GM21526 (cell line): ENCODE data around the gene PRPF31.
A peak's percentile ranks its signal among the peaks of the same experiment; 100 is the strongest.
"Not testable (repeated sequence)": the region's sequence is repeated elsewhere in the genome, so short reads cannot be mapped to it uniquely, and the experiment has no call there.

Source experiments
- ATAC-seq: cut with Tn5 transposase; IDR thresholded peaks from one replicate; pipeline ENCODE4 v1.9.1; 2021; ENCODE audit warnings: moderate library complexity; ENCODE audit not compliant: unreplicated experiment, low FRiP score

Gene PRPF31, protein sequence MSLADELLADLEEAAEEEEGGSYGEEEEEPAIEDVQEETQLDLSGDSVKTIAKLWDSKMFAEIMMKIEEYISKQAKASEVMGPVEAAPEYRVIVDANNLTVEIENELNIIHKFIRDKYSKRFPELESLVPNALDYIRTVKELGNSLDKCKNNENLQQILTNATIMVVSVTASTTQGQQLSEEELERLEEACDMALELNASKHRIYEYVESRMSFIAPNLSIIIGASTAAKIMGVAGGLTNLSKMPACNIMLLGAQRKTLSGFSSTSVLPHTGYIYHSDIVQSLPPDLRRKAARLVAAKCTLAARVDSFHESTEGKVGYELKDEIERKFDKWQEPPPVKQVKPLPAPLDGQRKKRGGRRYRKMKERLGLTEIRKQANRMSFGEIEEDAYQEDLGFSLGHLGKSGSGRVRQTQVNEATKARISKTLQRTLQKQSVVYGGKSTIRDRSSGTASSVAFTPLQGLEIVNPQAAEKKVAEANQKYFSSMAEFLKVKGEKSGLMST

DNA sequence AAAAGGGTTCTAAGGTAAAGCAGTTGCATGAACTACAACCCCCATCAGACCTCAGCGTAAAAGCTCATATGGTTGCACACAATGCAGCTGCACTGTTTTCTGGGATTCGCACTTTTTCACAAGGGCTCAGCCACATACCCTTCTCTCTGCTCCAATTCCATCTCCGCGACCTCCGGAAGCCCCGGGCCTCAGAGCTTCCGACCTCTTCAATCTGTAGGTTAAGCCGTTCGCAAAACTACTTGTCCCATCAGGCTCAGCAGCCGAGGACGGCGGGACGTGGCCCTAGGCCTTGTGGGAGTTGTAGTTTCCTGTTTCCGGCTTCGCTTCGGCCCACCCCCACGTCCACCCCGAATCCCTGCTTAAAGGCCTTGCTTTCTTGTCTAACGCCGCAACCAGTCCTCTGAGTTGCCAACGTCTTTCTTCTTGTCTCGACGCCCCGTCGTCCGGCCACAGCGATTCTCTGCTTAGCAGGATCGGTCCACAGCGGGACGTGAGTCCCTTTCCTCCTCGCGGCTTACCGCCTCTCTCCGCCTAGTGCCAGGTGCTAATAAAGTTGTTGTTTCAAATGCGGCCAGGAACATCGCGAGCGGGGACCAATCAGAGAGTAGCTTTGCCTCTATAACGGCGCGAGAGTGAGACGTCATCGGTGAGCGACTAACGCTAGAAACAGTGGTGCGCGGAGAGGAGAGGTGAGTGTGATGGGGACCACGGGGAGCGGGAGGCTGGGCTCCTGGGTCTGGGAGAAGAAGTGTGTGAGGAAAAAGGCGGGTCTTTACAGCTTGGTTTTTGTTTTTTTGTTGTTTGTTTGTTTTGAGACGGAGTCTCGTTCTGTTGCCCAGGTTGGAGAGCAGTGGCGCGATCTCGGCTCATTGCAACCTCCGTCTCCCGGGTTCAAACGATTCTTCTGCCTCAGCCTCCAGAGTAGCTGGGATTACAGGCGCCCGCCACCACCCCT lies at the start of gene PRPF31, which contains the start of gene TFPT:
TSS of gene PRPF31 (plus strand) at position 646 of the 955 bp plus-strand sequence. CDS start 2,525 bp downstream, outside the sequence.
TSS of gene TFPT (minus strand) at position 549 of the 955 bp plus-strand sequence. CDS start at position 161, 388 bp downstream.
- peak; percentile 76 for ATAC-seq

- ATAC-seq, result no peak
Measured at GRCh38 chr19:54069470-54069869, 46.1 kb upstream of the PRPF31 start.

DNA sequence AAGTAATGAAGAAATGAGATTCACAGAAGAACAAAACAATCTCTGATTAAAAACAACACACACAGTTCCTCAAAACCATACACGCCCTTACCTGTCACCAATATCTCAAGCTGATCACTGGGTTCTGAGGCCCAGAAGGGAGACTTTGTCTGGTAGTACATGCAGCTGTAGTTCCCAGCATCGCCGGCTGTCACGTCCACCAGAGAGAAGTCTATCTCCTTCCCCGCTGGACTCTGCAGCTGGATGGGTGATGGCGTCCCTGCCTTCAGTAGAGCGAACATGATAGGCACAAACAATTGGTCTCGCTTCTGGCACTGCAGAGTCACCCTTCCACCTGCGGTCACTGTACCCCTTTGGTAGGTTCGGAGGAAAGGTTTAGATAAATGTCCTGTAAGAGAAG lies 41.7 kb upstream of the PRPF31 start:
- ATAC-seq, result no peak

- no peak for ATAC-seq
Measured at GRCh38 chr19:54074851-54075250, 40.7 kb upstream of the PRPF31 start.

DNA sequence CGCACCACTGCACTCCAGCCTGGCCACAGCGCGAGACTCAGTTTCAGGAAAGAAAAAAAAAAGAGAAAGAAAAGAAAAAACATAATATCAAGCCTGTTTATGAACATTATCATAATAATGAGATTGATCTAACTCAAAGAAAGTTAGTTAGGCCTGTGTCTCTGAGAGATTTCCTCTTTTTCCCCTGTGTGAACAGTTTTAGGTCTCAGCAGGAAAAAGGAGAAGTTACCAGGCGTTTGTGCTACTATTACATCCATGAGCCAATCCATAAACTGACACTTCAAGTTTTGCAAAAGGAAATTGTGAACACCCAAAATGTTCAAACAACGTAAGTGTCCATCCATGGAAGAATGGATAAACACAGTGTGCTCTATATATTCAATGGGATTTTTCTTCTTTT lies 38.2 kb upstream of the PRPF31 start:
- ATAC-seq, result no peak

- no peak for ATAC-seq
Measured at GRCh38 chr19:54081032-54081431, 34.5 kb upstream of the PRPF31 start, which contains the start of gene TARM1. TSS of gene TARM1 (minus strand) at chr19:54081365. CDS start at chr19:54081340, 25 bp downstream.

DNA sequence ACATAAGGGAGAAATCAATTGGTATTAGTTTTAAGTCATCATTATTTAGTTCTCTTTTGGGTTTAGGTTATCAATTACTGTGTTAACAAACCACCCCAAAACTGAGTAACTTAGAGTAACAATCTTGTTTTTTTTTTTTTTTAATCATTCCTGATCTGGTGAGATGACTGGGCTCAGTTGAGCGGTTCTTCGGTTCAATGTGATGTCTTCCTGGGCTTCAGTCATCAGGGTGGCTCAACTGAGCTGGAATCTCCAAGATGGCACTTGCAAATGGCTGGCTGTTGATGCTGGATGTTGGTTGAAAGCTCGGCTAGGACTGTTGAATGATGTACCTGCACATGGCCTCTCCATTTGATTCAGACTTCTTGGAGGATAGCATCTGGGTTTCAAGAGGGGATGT lies 31.1 kb upstream of the PRPF31 start:
- no peak for ATAC-seq

DNA sequence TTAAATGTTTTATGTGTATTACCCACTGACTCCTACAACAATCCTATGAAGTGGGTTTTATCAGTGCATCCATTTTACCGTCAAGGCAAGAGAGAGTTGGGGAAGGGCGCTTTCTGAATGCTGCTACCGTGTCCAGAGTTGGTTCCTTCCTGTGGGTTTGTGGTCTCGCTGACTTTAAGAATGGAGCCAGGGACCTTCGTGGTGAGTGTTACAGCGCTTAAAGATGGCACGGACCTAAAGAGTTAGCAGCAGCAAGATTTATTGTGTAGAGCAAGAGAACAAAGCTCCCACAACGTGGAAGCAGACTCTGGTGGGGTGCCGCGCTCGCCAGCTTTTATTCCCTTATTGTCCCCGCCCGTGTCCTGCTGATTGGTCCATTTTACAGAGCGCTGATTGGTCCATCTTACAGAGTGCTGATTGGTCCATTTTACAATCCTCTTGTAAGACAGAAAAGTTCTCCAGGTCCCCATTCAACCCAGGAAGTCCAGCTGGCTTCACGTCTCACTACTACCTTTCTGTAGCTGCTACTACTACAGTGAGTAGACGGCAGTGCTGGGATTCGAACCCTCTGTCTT lies 21.0 kb upstream of the PRPF31 start:
- no peak for ATAC-seq

DNA sequence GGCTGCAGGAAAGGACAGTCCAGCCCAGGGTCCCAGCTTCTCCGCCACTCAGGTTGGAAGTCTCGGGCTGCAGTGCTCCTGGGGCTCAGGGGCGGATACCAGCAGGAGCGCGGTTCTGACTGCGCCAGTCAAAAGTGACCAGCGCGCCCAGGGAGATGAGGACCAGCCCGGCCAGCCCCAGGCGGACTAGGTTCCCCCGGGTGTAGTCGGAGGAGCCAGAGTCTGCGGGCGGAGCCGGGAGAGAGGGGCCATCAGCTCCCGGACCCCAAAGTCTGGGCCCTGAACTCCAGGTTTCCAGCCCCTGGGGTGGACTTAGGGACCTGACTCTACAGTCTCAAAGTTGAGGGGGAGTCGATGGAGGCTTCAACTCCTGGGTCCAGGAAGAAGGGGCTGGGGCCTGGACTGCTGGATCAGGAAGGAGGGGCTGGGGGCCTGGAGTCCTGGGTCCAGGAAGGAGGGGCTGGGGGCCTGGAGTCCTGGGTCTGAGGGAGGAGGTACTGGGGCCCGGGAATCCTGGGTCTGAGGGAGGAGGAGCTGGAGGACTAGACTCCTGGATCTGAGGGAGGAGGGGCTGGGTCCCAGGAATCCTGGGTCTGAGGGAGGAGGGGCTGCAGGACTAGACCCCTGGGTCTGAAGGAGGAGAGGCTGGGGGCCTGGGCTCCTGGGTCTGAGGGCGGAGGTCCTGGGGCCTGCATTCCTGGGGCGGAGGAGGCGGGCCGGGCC lies 20.3 kb upstream of the PRPF31 start:
- ATAC-seq, result no peak

- ATAC-seq, result not testable (repeated sequence)
Measured at GRCh38 chr19:54095859-54096616, 19.5 kb upstream of the PRPF31 start.

DNA sequence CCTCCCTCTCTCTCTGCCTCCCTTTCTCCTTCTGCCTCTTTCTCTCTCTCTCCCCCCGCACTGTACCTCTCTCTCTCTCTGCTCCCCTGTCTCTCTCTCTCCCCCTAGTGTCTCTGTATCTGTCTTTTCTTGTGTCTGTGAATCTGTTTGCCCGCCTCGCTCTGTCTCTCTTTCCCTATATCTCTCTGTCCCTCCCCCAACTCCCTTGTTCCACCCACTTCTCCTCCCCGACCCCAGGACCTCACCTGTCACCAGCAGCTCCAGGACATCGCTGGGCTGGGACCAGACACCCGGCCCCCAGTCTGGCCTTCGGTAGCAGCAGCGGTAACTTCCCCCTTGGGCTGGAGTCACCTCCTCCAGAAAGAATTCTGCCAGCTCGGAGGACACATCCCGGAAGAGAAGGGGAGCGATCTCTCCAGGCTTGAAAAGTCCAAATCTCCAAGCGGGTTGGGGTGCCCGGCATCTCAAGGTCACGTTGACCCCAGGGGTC lies 18.9 kb upstream of the PRPF31 start:
- no peak for ATAC-seq

- no peak for ATAC-seq
Measured at GRCh38 chr19:54099190-54099902, 16.2 kb upstream of the PRPF31 start.

GRCh38 chr19:54099903-54100255 lies 15.7 kb upstream of the PRPF31 start:
- ATAC-seq, result not testable (repeated sequence)

- no peak for ATAC-seq
Measured at GRCh38 chr19:54100561-54100960, 15.0 kb upstream of the PRPF31 start, which contains the start of gene OSCAR. TSS of gene OSCAR (minus strand) at chr19:54100803. CDS start at chr19:54100792, 11 bp downstream.

GRCh38 chr19:54102421-54103169 lies 13.0 kb upstream of the PRPF31 start, which contains the start of gene NDUFA3:
TSS of gene NDUFA3 (plus strand) at chr19:54102855. CDS start at chr19:54102879, 24 bp downstream.
- peak; percentile 82 for ATAC-seq

DNA sequence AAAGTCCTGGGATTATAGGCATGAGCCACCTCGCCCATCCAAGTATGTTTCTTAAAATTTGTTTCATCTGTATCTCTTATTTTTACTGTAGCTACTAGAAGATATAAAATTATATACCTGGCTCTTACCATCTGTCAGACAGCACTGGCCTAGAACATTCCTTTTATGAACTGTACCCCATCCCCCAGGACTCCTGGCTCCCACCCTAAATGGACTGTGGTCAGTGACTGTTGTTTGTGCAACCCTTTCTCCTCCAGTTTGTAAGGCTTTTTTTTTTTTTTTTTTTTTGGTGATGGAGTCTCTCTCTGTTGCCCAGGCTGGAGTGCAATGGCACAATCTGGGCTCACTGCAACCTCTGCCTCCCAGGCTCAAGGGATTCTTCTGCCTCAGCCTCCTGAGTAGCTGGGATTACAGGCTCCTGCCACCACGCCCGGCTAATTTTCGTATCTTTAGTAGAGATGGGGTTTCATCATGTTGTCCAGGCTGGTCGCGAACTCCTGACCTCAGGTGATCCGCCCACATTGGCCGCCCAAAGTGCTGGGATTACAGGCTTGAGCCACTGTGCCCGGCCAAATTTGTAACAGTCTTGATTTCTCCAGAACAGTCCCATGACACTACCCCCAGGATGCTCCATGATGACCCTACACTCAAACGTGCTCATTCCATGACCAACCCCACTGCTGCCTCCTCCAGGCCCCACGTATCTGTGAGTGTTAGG lies 10.4 kb upstream of the PRPF31 start:
- no peak for ATAC-seq

DNA sequence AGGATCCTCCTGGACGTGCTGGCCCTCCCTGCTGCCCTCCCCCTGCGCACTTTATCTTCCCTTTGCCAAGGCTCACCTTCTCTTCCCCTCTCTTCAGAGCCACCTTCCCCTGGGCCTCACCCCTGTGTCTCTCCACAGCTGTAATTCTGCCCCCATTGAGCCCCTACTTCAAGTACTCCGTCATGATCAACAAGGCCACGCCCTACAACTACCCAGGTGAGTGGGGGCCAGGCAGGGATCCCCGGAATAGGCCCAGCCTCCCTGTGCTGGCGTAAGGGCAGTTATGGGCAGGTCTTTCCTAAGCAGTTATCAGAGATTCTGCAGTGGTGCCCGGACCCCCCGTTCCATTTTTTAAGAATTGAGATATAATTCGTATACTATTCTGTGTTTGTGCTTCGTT lies 9.8 kb upstream of the PRPF31 start:
- ATAC-seq, result no peak
